K562 (cell line): Measurements from ENCODE around the gene SETD3. TPM values are rescaled to one million over a fixed set of nuclear protein-coding genes. Genes with fewer than 3 reads are reported as not detected.

Experiments used
- ATAC-seq: fragments of 200-7000 bp; cut with Tn5 transposase; 3 replicates; pipeline ENCODE4 v1.9.1; 2020; ENCODE audit warnings: moderate library complexity
- BruUV-seq: library from RNA; stranded (reverse); fragments of 400-500 nt; replicated peaks from 2 replicates; lab custom pipeline; 2021; lab: Mats Ljungman, UMichigan
- CTCF ChIA-PET: fragments of 300-600 bp; formaldehyde crosslinking; extraction: SDS; loops from one replicate; lab custom pipeline; 2021; ENCODE audit warnings: low intra/inter-chr PET ratio; lab: Yijun Ruan, JAX
- POLR2A ChIA-PET: fragments of 300-600, 350-650 bp; sonication (Branson Sonifier 250); formaldehyde crosslinking; extraction: SDS; loops from one replicate; lab custom pipeline; 2021; ENCODE audit warnings: antibody characterized with exemption, inconsistent platforms; lab: Yijun Ruan, JAX
- DNase-seq, 4 experiments: peaks; one replicate each; pipeline versions ENCODE4 v3.0.0 to v3.0.0-alpha.2; 2011 to 2018; ENCODE audit warnings: low spot score in 3 of 4, mixed read lengths in 3 of 4; ENCODE audit errors: extremely low read depth in 1 of 4
- FAIRE-seq: peaks from 2 replicates; lab custom pipeline; 2011; peaks lifted over from hg19 to GRCh38; lab: Jason Lieb, UNC
- H2AFZ ChIP-seq: 2 replicates; pipeline ENCODE4 v1.6.0; 2011; ENCODE audit warnings: low read depth, low read length, control low read depth, inconsistent platforms
- H3K27ac ChIP-seq: fragments of 200-600 bp; 3 replicates; pipeline ENCODE4 v1.8.0; 2011; ENCODE audit warnings: low read depth, mild to moderate bottlenecking, control low read depth, inconsistent platforms, low read length, moderate library complexity, mixed read lengths; ENCODE audit errors: extremely low read depth
- H3K27me3 ChIP-seq, 2 experiments: fragments of 300-600 bp in 1 of 2; 2 replicates in 1 of 2; 3 replicates in 1 of 2; pipeline versions ENCODE4 v1.6.0 to v1.8.0; 2011; ENCODE audit warnings: inconsistent platforms in 2 of 2, low read length in 2 of 2, mild to moderate bottlenecking in 1 of 2, mixed read lengths in 1 of 2, moderate library complexity in 1 of 2; ENCODE audit not compliant: control insufficient read depth in 2 of 2, insufficient read depth in 2 of 2
- H3K36me3 ChIP-seq: fragments of 300-600 bp; 3 replicates; pipeline ENCODE4 v1.8.0; 2011; ENCODE audit warnings: mild to moderate bottlenecking, low read length, inconsistent platforms; ENCODE audit not compliant: control insufficient read depth, insufficient read depth
- H3K4me1 ChIP-seq, 2 experiments: fragments of 200-600 bp in 1 of 2; replicated peaks in 1 of 2; 2 replicates in 1 of 2; 3 replicates in 1 of 2; pipeline versions ENCODE4 v1.5.1 to v1.8.0; 2011; ENCODE audit warnings: inconsistent platforms in 2 of 2, low read length in 2 of 2, mild to moderate bottlenecking in 1 of 2, mixed read lengths in 1 of 2, moderate library complexity in 1 of 2; ENCODE audit not compliant: control insufficient read depth in 2 of 2, insufficient read depth in 2 of 2
- H3K4me2 ChIP-seq: 2 replicates; pipeline ENCODE4 v1.6.1; 2011; ENCODE audit warnings: low read length, control low read depth, inconsistent platforms, mixed read lengths; ENCODE audit not compliant: insufficient read depth
- H3K4me3 ChIP-seq: fragments of 200-600 bp; sonication (generic), shearing (Covaris generic); 2 replicates; pipeline ENCODE4 v1.5.1; 2016; ENCODE audit warnings: control low read depth, inconsistent platforms
- H3K79me2 ChIP-seq: fragments of 200-600 bp; 3 replicates; pipeline ENCODE4 v1.8.0; 2011; ENCODE audit warnings: low read length, inconsistent platforms; ENCODE audit not compliant: control insufficient read depth, insufficient read depth
- H3K9ac ChIP-seq, 2 experiments: 2 replicates each; pipeline versions ENCODE4 v1.6.0 to v1.6.1; 2011; ENCODE audit warnings: low read depth in 2 of 2, low read length in 2 of 2, control low read depth in 1 of 2, inconsistent platforms in 1 of 2, mild to moderate bottlenecking in 1 of 2, mixed read lengths in 1 of 2; ENCODE audit not compliant: insufficient read depth in 1 of 2
- H3K9me1 ChIP-seq: one replicate; pipeline ENCODE4 v1.6.0; 2011; ENCODE audit warnings: inconsistent platforms, mild to moderate bottlenecking, low read length, moderate library complexity; ENCODE audit not compliant: control insufficient read depth, insufficient read depth
- H3K9me3 ChIP-seq: replicated peaks from 2 replicates; pipeline ENCODE4 v1.5.1; 2011; ENCODE audit warnings: low read depth, low read length, inconsistent platforms; ENCODE audit not compliant: control insufficient read depth, insufficient read depth
- H4K20me1 ChIP-seq: replicated peaks from 2 replicates; pipeline ENCODE4 v1.6.1; 2011; ENCODE audit warnings: low read length, inconsistent platforms, mixed read lengths; ENCODE audit not compliant: control insufficient read depth, insufficient read depth
- CBFA2T2 ChIP-seq: fragments of 450-650 bp; conservative IDR thresholded peaks from 2 replicates; pipeline ENCODE4 v1.6.1; 2017; ENCODE audit warnings: mild to moderate bottlenecking
- CHD7 ChIP-seq: fragments of 200-600 bp; sonication (generic); IDR thresholded peaks from one replicate; pipeline ENCODE4 v1.6.1; 2012; ENCODE audit warnings: mild to moderate bottlenecking, low read depth, low read length, inconsistent platforms
- E2F4 ChIP-seq: sonication (generic); formaldehyde crosslinking; IDR thresholded peaks from 2 replicates; pipeline ENCODE4 v1.8.0; 2022; ENCODE audit warnings: mild to moderate bottlenecking, low read depth, missing genetic modification reagents
- ERF ChIP-seq: fragments of 450-650 bp; formaldehyde crosslinking; IDR thresholded peaks from 2 replicates; pipeline ENCODE4 v1.4.0; 2020; ENCODE audit warnings: mild to moderate bottlenecking, mixed read lengths
- NR4A1 ChIP-seq, 2 experiments: fragments of 250-450 bp in 1 of 2; fragments of 450-650 bp in 1 of 2; sonication (Bioruptor Pico) in 1 of 2; IDR thresholded peaks; 2 replicates each; pipeline versions ENCODE4 v1.4.0 to v1.6.1; 2016 to 2020; ENCODE audit warnings: mild to moderate bottlenecking in 2 of 2, missing compliant biosample characterization in 1 of 2, missing genetic modification characterization in 1 of 2, moderate library complexity in 1 of 2
- RBBP5 ChIP-seq: fragments of 200-600 bp; sonication (generic); IDR thresholded peaks from 2 replicates; pipeline ENCODE4 v1.6.1; 2012; ENCODE audit warnings: borderline replicate concordance, mild to moderate bottlenecking, low read length, control low read depth, inconsistent platforms; ENCODE audit not compliant: insufficient read depth, poor library complexity, severe bottlenecking
- SRSF3 ChIP-seq: fragments of 200-400 bp; formaldehyde crosslinking; IDR thresholded peaks from 2 replicates; pipeline ENCODE4 v1.6.1; 2016; ENCODE audit warnings: mild to moderate bottlenecking, low read length, moderate library complexity; ENCODE audit not compliant: insufficient read depth
- ZC3H11A ChIP-seq: IDR thresholded peaks from 2 replicates; pipeline ENCODE4 v1.6.1; 2012; ENCODE audit warnings: low read depth, low read length, improper control_type of control experiment
- ZNF212 ChIP-seq: fragments of 450-650 bp; formaldehyde crosslinking; IDR thresholded peaks from 2 replicates; pipeline ENCODE4 v1.4.0; 2020; ENCODE audit warnings: mild to moderate bottlenecking
- ZNF408 ChIP-seq: fragments of 250-450 bp; sonication (Bioruptor Pico); IDR thresholded peaks from 2 replicates; pipeline ENCODE4 v1.4.0; 2020; ENCODE audit warnings: low read depth, mild to moderate bottlenecking, moderate library complexity
- WGBS: fragments of 100-300 bp; shearing (Covaris generic); methylation state at CpG from one replicate; pipeline ENCODE4 v1.1.6; 2016; ENCODE audit warnings: low coverage, mixed read lengths; ENCODE audit not compliant: insufficient coverage; ENCODE audit errors: missing lambda C conversion rate; 5-methylcytosine and 5-hydroxymethylcytosine counted together
- in situ Hi-C: fragments of 300-500 bp; cut with MboI; formaldehyde crosslinking; loops from 4 replicates; pipeline ENCODE4 v1.15.0; 2018; ENCODE audit warnings: inconsistent platforms, mixed read lengths
- intact Hi-C: fragments of 100-400 bp; cut with micrococcal nuclease; formaldehyde crosslinking; loops from 2 replicates; pipeline ENCODE4 v1.14.2; 2022
- polyA plus RNA-seq, 8 experiments: library from polyadenylated mRNA; depleted of rRNA in 4 of 8; stranded (reverse) in 5 of 8; unstranded in 3 of 8; fragments of >200 nt; fragmentation: Nextera tagmentation in 2 of 8; fragmentation: Illumina TruSeq in 1 of 8; extraction: Ambion mirVana in 2 of 8; extraction: Trizol in 1 of 8; gene quantifications; 2 replicates each; pipeline versions ENCODE4 v1.2.1 to v1.2.3, GENCODE V29; 2011 to 2014; ENCODE audit warnings: inconsistent platforms in 1 of 8, missing spikeins in 1 of 8
- total RNA-seq, 7 experiments: library from RNA; depleted of rRNA in 6 of 7; stranded (reverse); fragments of >200 nt in 6 of 7; fragmentation: Illumina TruSeq in 2 of 7; extraction: Trizol in 2 of 7; gene quantifications; 2 replicates each; pipeline versions ENCODE4 v1.2.1 to v1.2.3, GENCODE V29; 2011 to 2021; ENCODE audit warnings: low replicate concordance in 1 of 7

SETD3 gene
- total and polyA plus RNA-seq, 9 of the 15 experiments (the other 6 are each of a cell fraction or from before 2014, with no cell fraction given), result 8.5 to 35.9 (median 26.5) TPM

- ChIA-PET POLR2A (interaction anchor here (0.5 to 1.3 kb wide), 2 partner anchors 12 to 35 kb away, joined by 3 read pairs; no protein-coding TSS in a partner anchor), CTCF (no interaction called here)
- Histone ChIP-seq H3K36me3 (no peaks in the 10 kb centered on the region), H3K27ac (no peak overlapping the region), H3K79me2 (peaks cover 94% of the 10 kb centered on the region), H3K4me3 (no peak overlapping the region), H3K4me2 (no peak overlapping the region), H4K20me1 (peaks cover 10% of the 10 kb centered on the region; the same call in 1 of the 2 replicates), H3K9me1 (no peaks in the 10 kb centered on the region), H3K27me3 (no peaks in the 10 kb centered on the region), H2AFZ (no peak overlapping the region), H3K4me1 (peaks cover 0 to 31% of the 10 kb centered on the region in 2 experiments; a peak in 2 of 5 replicates), H3K9ac (no peak overlapping the region), H3K9me3 (no peaks in the 10 kb centered on the region)
- in situ Hi-C loops, result no loop called here
- FAIRE-seq, result no peak
- ATAC-seq, result no peak
- no TSS peak for BruUV-seq
- WGBS, result 73% methylated on average over 3 of the region's 3 CpGs
- DNase-seq, result no peak
- intact Hi-C loops, result no loop called here
- no peak for TF ChIP-seq NR4A1 (CRISPR knock-in tag; IDR thresholded peaks at IDR 0.05)
- TF ChIP-seq NR4A1 (tag; IDR thresholded peaks at IDR 0.05), result no peak
- TF ChIP-seq E2F4 (CRISPR knock-in tag), result no peak
- TF ChIP-seq SRSF3, result no peak
- TF ChIP-seq CBFA2T2, result no peak
- TF ChIP-seq ERF, result no peak
- no peak for TF ChIP-seq CHD7
- no peak for TF ChIP-seq ZC3H11A
- TF ChIP-seq ZNF212 (CRISPR knock-in tag), result no peak
- no peak for TF ChIP-seq ZNF408 (CRISPR knock-in tag)
- TF ChIP-seq RBBP5, result no peak
These were observed 7.2 kb downstream of the SETD3 start for GRCh38 chr14:99473458-99473857.
